Psoas muscle (tissue), 8 donors: ENCODE results near the gene CWC22. TPM values are rescaled to one million over a fixed set of nuclear protein-coding genes. Genes with fewer than 3 reads are reported as not detected.

Experiments
- ATAC-seq, 4 donors: fragments of 200-7000 bp; cut with Tn5 transposase; one replicate each; pipeline ENCODE4 v1.9.1; 2020; ENCODE audit warnings: moderate library complexity in 3 of 4, mild to moderate bottlenecking in 2 of 4
- DNase-seq, 2 donors: peaks; one replicate each; pipeline ENCODE4 v3.0.0-alpha.2; 2020
- H3K27ac ChIP-seq: fragments of 200-600 bp; one replicate; pipeline ENCODE4 v1.8.0; 2022
- H3K27me3 ChIP-seq, 3 donors: fragments of 200-600 bp in 1 of 3; one replicate each; pipeline versions ENCODE4 v1.6.1 to v1.8.0; 2013 to 2022; ENCODE audit warnings: low read length in 2 of 3, mild to moderate bottlenecking in 2 of 3, moderate library complexity in 1 of 3; ENCODE audit not compliant: insufficient read depth in 3 of 3
- H3K36me3 ChIP-seq, 2 donors: fragments of 200-600 bp in 1 of 2; one replicate each; pipeline versions ENCODE4 v1.6.1 to v1.8.0; 2013 to 2022; ENCODE audit warnings: low read depth in 1 of 2, mild to moderate bottlenecking in 1 of 2, moderate library complexity in 1 of 2; ENCODE audit not compliant: insufficient read depth in 1 of 2
- H3K4me1 ChIP-seq: fragments of 200-600 bp; one replicate; pipeline ENCODE4 v1.8.0; 2022
- H3K4me3 ChIP-seq: fragments of 200-600 bp; one replicate; pipeline ENCODE4 v1.8.0; 2022; ENCODE audit warnings: mild to moderate bottlenecking
- H3K9me3 ChIP-seq: fragments of 200-600 bp; one replicate; pipeline ENCODE4 v1.8.0; 2022
- WGBS, 3 donors: extraction: QIAGEN DNeasy Blood & Tissue Kit; methylation state at CpG; one replicate each; pipeline versions ENCODE4 v1.1.6 to v1.1.7; 2013; 5-methylcytosine and 5-hydroxymethylcytosine counted together
- intact Hi-C, 2 donors: fragments of 100-400 bp; cut with DNase I; formaldehyde crosslinking; loops; one replicate each; pipeline versions ENCODE4 v1.11.0 to v1.14.2; 2022
- polyA plus RNA-seq, 3 donors: library from polyadenylated mRNA; stranded (reverse); fragments of 200-250 nt; gene quantifications; one replicate each; pipeline ENCODE4 v1.2.3, GENCODE V29; 2013
- total RNA-seq, 4 donors: library from RNA; stranded (reverse); fragmentation: NEBNext Ultra II Directional in 2 of 4; extraction: Animal tissue kit (Norgen Biotek cat#: 25700) in 2 of 4; gene quantifications; one replicate each; pipeline versions ENCODE4 v1.2.1 to v1.2.4, GENCODE V29; 2021 to 2023
- TF ChIP-seq, protein P1 (sequence below): fragments of 200-600 bp; IDR thresholded peaks from one replicate; pipeline ENCODE4 v1.8.0; 2022; ENCODE audit warnings: antibody characterized with exemption
- donor health status: healthy with polysubstance abuse.
- donor health status: DM: no; HTN: no; CAD: no; lungs with moderate emphysema.
- donor health status: Bipolar disorder and iron deficiency.
- donor health status: healthy.
- donor health status: DM: yes; HTN: yes; CAD: no.
- donor health status: DM: no; HTN: no; CAD: no.
- donor health status: DM: no; HTN: no; CAD: no.
- donor health status: DM: yes; HTN: yes; CAD: no.

The CWC22 gene
- total and polyA plus RNA-seq, 7 donors = 10.2 to 21.7 (median 17.2) TPM

GRCh38 chr2:180048251-180048650 is 41.2 kb upstream of the CWC22 start:
- WGBS, 3 donors = 50 to 79% (median 56%) methylated on average over 1 of the region's 1 CpG
- ATAC-seq (no peak), DNase-seq (no peak)
- no peak overlapping the region for H3K27ac ChIP-seq
- no peaks in the 10 kb centered on the region for H3K9me3 ChIP-seq
- peaks cover 0 to 2% (median 0%) of the 10 kb centered on the region in 3 donors for H3K27me3 ChIP-seq
- intact Hi-C loops = no loop called here
- H3K4me1 ChIP-seq = no peaks in the 10 kb centered on the region
- TF ChIP-seq, protein P1, sequence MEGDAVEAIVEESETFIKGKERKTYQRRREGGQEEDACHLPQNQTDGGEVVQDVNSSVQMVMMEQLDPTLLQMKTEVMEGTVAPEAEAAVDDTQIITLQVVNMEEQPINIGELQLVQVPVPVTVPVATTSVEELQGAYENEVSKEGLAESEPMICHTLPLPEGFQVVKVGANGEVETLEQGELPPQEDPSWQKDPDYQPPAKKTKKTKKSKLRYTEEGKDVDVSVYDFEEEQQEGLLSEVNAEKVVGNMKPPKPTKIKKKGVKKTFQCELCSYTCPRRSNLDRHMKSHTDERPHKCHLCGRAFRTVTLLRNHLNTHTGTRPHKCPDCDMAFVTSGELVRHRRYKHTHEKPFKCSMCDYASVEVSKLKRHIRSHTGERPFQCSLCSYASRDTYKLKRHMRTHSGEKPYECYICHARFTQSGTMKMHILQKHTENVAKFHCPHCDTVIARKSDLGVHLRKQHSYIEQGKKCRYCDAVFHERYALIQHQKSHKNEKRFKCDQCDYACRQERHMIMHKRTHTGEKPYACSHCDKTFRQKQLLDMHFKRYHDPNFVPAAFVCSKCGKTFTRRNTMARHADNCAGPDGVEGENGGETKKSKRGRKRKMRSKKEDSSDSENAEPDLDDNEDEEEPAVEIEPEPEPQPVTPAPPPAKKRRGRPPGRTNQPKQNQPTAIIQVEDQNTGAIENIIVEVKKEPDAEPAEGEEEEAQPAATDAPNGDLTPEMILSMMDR = no peak
- no peaks in the 10 kb centered on the region for H3K36me3 ChIP-seq
- H3K4me3 ChIP-seq = no peak overlapping the region

GRCh38 chr2:180046776-180047175 is 39.7 kb upstream of the CWC22 start:
- Histone ChIP-seq H3K27me3 (no peaks in the 10 kb centered on the region), H3K27ac (no peak overlapping the region), H3K4me3 (no peak overlapping the region), H3K4me1 (no peaks in the 10 kb centered on the region), H3K36me3 (no peaks in the 10 kb centered on the region), H3K9me3 (no peaks in the 10 kb centered on the region)
- ATAC-seq = no peak
- TF ChIP-seq, protein P1 = no peak
- intact Hi-C loops = no loop called here
- DNase-seq = no peak

- no peak overlapping the region for H3K4me3 ChIP-seq
- 77 to 82% (median 81%) methylated on average over 1 of the region's 1 CpG for WGBS, 3 donors
- H3K36me3 ChIP-seq = no peaks in the 10 kb centered on the region
- TF ChIP-seq, protein P1 = no peak
- H3K27ac ChIP-seq = no peak overlapping the region
- no peaks in the 10 kb centered on the region for H3K9me3 ChIP-seq
- H3K27me3 ChIP-seq = no peaks in the 10 kb centered on the region
- no peaks in the 10 kb centered on the region for H3K4me1 ChIP-seq
- no peak for DNase-seq
- no peak for ATAC-seq
- intact Hi-C loops = no loop called here
Observed at GRCh38 chr2:180046202-180046601, 39.1 kb upstream of the CWC22 start.

- Histone ChIP-seq H3K9me3 (no peaks in the 10 kb centered on the region), H3K27ac (no peak overlapping the region), H3K27me3 (no peaks in the 10 kb centered on the region), H3K36me3 (no peaks in the 10 kb centered on the region), H3K4me3 (no peak overlapping the region), H3K4me1 (no peaks in the 10 kb centered on the region)
- intact Hi-C loops = no loop called here
- TF ChIP-seq, protein P1 = no peak
- WGBS, 3 donors = 69 to 92% (median 81%) methylated on average over 1 of the region's 1 CpG
- DNase-seq (no peak), ATAC-seq (no peak)
Observed at GRCh38 chr2:180040146-180040925, 33.2 kb upstream of the CWC22 start.

DNA sequence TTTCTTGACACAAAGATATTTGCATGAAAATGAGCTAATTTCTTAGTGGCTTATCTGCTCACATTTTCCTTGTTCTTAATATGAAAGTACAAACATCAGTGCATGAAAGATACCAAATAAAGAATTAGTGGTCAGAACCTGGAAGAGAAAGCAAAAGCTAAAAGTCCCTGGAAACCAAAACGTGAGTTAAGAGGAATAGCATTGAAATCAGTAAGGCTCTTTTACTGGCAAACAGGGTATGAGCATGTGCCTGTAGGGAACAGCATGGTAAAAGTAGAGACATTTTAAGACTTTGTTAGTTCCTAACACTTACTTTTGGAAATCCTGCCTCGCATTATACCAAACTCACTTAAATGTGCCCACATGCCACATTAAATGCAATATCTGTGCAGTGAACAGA is 31.9 kb upstream of the CWC22 start:
- intact Hi-C loops = no loop called here
- Histone ChIP-seq H3K9me3 (no peaks in the 10 kb centered on the region), H3K27me3 (no peaks in the 10 kb centered on the region), H3K36me3 (no peaks in the 10 kb centered on the region), H3K4me1 (no peaks in the 10 kb centered on the region), H3K27ac (no peak overlapping the region), H3K4me3 (no peak overlapping the region)
- TF ChIP-seq, protein P1 = no peak
- no peak for DNase-seq
- no peak for ATAC-seq
- 59 to 69% (median 65%) methylated on average over 2 of the region's 2 CpGs for WGBS, 3 donors
